Lung (tissue), 12 donors: ENCODE data around the gene ELN. TPM values are rescaled to one million over a fixed set of nuclear protein-coding genes. Genes with fewer than 3 reads are reported as not detected.

Source experiments
- ATAC-seq: fragments of 200-7000 bp; cut with Tn5 transposase; one replicate; pipeline ENCODE4 v1.9.1; 2020; ENCODE audit warnings: moderate number of reproducible peaks; ENCODE audit not compliant: insufficient read depth, low FRiP score
- DNase-seq, 3 donors: peaks; one replicate each; pipeline ENCODE4 v3.0.0-alpha.2; 2013 to 2017
- H3K27ac ChIP-seq, 2 donors: one replicate each; pipeline ENCODE4 v1.5.1; 2013; ENCODE audit warnings: mild to moderate bottlenecking in 2 of 2, moderate library complexity in 2 of 2, control low read depth in 1 of 2, inconsistent platforms in 1 of 2, low read depth in 1 of 2, low read length in 1 of 2
- H3K27me3 ChIP-seq, 3 donors: one replicate each; pipeline ENCODE4 v1.5.1; 2013; ENCODE audit warnings: low read length in 2 of 3; ENCODE audit not compliant: control insufficient read depth in 3 of 3, insufficient read depth in 3 of 3
- H3K36me3 ChIP-seq, 4 donors: one replicate each; pipeline ENCODE4 v1.5.1; 2013; ENCODE audit warnings: low read length in 4 of 4, mild to moderate bottlenecking in 1 of 4, moderate library complexity in 1 of 4; ENCODE audit not compliant: control insufficient read depth in 4 of 4, insufficient read depth in 4 of 4
- H3K4me1 ChIP-seq, 5 donors: one replicate each; pipeline ENCODE4 v1.5.1; 2013; ENCODE audit warnings: low read length in 5 of 5, mild to moderate bottlenecking in 2 of 5, moderate library complexity in 1 of 5; ENCODE audit not compliant: control insufficient read depth in 5 of 5, insufficient read depth in 5 of 5
- H3K4me3 ChIP-seq: one replicate; pipeline ENCODE4 v1.5.1; 2013; ENCODE audit warnings: mild to moderate bottlenecking, control low read depth, moderate library complexity
- H3K9ac ChIP-seq, 2 donors: one replicate each; pipeline ENCODE4 v1.5.1; 2013; ENCODE audit warnings: low read length in 2 of 2, control low read depth in 1 of 2; ENCODE audit not compliant: insufficient read depth in 1 of 2
- H3K9me3 ChIP-seq, 4 donors: one replicate each; pipeline ENCODE4 v1.5.1; 2013; ENCODE audit warnings: low read length in 3 of 4, mild to moderate bottlenecking in 1 of 4, moderate library complexity in 1 of 4; ENCODE audit not compliant: control insufficient read depth in 4 of 4, insufficient read depth in 3 of 4
- CTCF ChIP-seq: IDR thresholded peaks from 2 replicates; pipeline ENCODE4 v1.5.1; 2012; ENCODE audit warnings: mild to moderate bottlenecking; ENCODE audit errors: control extremely low read depth, extremely low read depth
- WGBS, 2 donors: extraction: QIAGEN DNeasy Blood & Tissue Kit; methylation state at CpG; one replicate each; pipeline ENCODE4 v1.1.7; 2013; 5-methylcytosine and 5-hydroxymethylcytosine counted together
- polyA plus RNA-seq, 2 donors: library from polyadenylated mRNA; stranded (reverse); fragments of 200-250 nt; gene quantifications; one replicate each; pipeline ENCODE4 v1.2.1, GENCODE V29; 2013
- total RNA-seq, 2 donors: library from RNA; depleted of rRNA in 1 of 2; stranded (reverse); fragments of >200 nt in 1 of 2; gene quantifications; one replicate each; pipeline ENCODE4 v1.2.1, GENCODE V29; 2014 to 2021
- donor health status: control.
- donor health status: control.
- donor health status: Bipolar disorder and iron deficiency.
- donor health status: healthy.
- donor health status: DM: yes; HTN: yes; CAD: no.

ELN gene
- total and polyA plus RNA-seq, 4 donors, result 60.4 to 274 (median 125) TPM

GRCh38 chr7:74070619-74070921 lies 42.6 kb downstream of the ELN start:
- H3K4me1 ChIP-seq, result no peaks in the 10 kb centered on the region
- peaks cover 0 to 4% (median 0%) of the 10 kb centered on the region in 4 donors for H3K9me3 ChIP-seq
- DNase-seq (no peak), ATAC-seq (no peak)
- peaks cover 0 to 5% (median 1%) of the 10 kb centered on the region in 4 donors for H3K36me3 ChIP-seq
- H3K27me3 ChIP-seq, result no peaks in the 10 kb centered on the region
- 60 to 72% methylated on average over 6 of the region's 6 CpGs for WGBS, 2 donors
- H3K27ac ChIP-seq, result peak overlapping the region in 1 of 2 donors; percentile 9
- TF ChIP-seq CTCF, result no peak
- H3K9ac ChIP-seq, result no peak overlapping the region
- H3K4me3 ChIP-seq, result no peak overlapping the region

GRCh38 chr7:74071121-74071520 lies 43.1 kb downstream of the ELN start:
- H3K27ac ChIP-seq, result no peak overlapping the region
- H3K36me3 ChIP-seq, result peaks cover 0 to 2% (median under 1%) of the 10 kb centered on the region in 4 donors
- H3K4me3 ChIP-seq, result no peak overlapping the region
- no peaks in the 10 kb centered on the region for H3K27me3 ChIP-seq
- 98 to 100% methylated on average over 3 of the region's 3 CpGs for WGBS, 2 donors
- H3K9me3 ChIP-seq, result no peaks in the 10 kb centered on the region
- no peak overlapping the region for H3K9ac ChIP-seq
- no peak for ATAC-seq
- no peaks in the 10 kb centered on the region for H3K4me1 ChIP-seq
- TF ChIP-seq CTCF, result no peak
- no peak for DNase-seq

- no peak overlapping the region for H3K9ac ChIP-seq
- ATAC-seq, result no peak
- H3K9me3 ChIP-seq, result no peaks in the 10 kb centered on the region
- H3K27me3 ChIP-seq, result no peaks in the 10 kb centered on the region
- H3K4me1 ChIP-seq, result no peaks in the 10 kb centered on the region
- TF ChIP-seq CTCF, result no peak
- no peak overlapping the region for H3K27ac ChIP-seq
- DNase-seq, result no peak
- 94 to 100% methylated on average over 1 of the region's 1 CpG for WGBS, 2 donors
- H3K36me3 ChIP-seq, result no peaks in the 10 kb centered on the region
- H3K4me3 ChIP-seq, result no peak overlapping the region
Measured at GRCh38 chr7:74074770-74075169, 46.8 kb downstream of the ELN start.

- no peak overlapping the region for H3K27ac ChIP-seq
- DNase-seq (no peak), ATAC-seq (no peak)
- H3K36me3 ChIP-seq, result no peaks in the 10 kb centered on the region
- no peaks in the 10 kb centered on the region for H3K27me3 ChIP-seq
- no peak overlapping the region for H3K4me3 ChIP-seq
- H3K4me1 ChIP-seq, result peaks cover 0 to 8% (median 4%) of the 10 kb centered on the region in 5 donors
- no peak overlapping the region for H3K9ac ChIP-seq
- no peak for TF ChIP-seq CTCF
- H3K9me3 ChIP-seq, result peaks cover 0 to 1% (median 0%) of the 10 kb centered on the region in 4 donors
- WGBS, 2 donors, result 97 to 98% methylated on average over 2 of the region's 2 CpGs
Measured at GRCh38 chr7:74078461-74078860, 50.5 kb downstream of the ELN start.
